ENCODE results near the gene ABHD12. TPM values are rescaled to one million over a fixed set of nuclear protein-coding genes. Genes with fewer than 3 reads are reported as not detected.
A peak's percentile ranks its signal among the peaks of the same experiment; 100 is the strongest.

Gene ABHD12
- total and polyA plus RNA-seq, 8 donors: 39.7 to 57.8 (median 47.4) TPM

DNA sequence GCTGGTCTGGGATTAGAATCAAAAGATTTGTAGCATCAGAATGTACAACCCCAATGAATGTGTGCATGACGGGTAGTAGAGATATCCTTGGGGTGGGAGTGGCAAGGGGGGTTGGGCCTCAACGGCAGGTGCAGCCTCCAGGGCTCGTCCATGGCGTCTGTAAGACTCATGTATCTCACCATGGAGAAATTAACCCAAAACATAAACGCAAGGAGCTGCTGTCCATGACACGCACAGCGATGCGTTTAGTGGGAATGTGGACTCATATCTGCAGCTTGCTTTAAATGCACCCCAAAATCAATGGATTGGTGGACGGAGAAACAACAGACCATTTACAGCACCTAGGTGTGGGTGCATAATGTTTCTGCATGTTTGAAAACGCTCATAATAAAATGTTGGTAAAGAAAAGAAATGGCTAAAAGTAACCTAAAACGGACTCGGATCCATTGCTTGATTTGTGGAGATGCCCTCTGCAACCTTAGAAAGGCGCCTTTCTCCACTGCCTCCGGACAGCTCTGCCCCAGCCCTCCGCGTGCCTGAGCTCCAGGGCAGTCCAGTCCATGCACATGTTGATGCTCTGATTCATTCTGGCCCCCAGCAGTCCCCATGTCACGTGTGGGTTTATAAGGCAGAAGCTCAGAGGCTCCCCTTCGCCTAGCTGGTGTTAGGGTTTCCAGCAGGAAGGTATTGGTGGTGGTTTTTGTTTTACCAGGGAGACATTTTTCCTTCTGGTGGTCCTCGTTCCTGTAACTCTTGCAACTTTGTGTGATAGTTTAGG lies 118.2 kb downstream of the ABHD12 start:
- Histone ChIP-seq H3K4me1 (no peaks in the 10 kb centered on the region), H3K36me3 (peaks cover 0 to 84% of the 10 kb centered on the region in 2 donors), H3K4me3 (no peak overlapping the region), H3K9me3 (no peaks in the 10 kb centered on the region), H3K27ac (no peak overlapping the region), H3K27me3 (no peaks in the 10 kb centered on the region)
- TF ChIP-seq CTCF (IDR thresholded peaks at IDR 0.05): no peak
- intact Hi-C loops (cut with DNase I): no loop called here
- DNase-seq (peak in 1 of 4 donors; percentile 10), ATAC-seq (no peak)

DNA sequence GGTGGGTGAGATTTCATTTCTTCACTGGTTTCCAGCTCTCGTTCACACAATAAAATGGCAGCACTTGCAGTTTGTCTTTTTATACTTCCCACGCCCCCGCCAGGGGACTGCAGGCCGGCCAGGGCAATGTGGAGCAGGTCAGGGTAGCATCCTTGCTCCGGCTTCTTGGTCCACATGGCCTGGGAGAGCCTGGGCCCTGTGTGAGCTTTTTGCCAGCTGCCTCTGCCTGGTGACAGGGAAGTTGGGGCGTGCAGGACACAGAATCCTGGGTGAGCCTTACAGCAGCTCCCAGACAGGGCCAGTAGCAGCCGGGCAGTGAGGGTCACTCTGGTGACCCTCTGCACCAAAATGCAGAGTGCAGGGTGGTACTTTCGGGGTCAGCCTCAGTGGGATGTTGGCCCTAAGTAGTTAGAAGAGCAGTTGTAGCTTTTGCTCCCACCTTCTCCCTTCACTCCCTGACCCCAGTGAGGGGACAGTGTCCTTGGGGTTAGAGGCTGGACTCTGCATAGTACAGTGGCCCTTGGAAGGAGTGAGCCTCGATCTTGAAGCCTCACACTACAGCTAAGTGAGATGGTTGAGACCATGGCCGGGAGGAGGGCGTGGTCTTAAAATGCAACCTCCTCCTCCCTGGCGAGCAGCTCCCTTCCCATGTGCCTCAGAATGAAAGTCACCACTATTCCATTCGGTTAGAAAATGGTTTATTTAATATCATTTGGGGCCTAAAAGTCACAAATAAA lies 119.0 kb downstream of the ABHD12 start:
- Histone ChIP-seq H3K36me3 (peaks cover 0 to 76% of the 10 kb centered on the region in 2 donors), H3K9me3 (no peaks in the 10 kb centered on the region), H3K4me3 (no peak overlapping the region), H3K27me3 (no peaks in the 10 kb centered on the region), H3K27ac (no peak overlapping the region), H3K4me1 (no peaks in the 10 kb centered on the region)
- intact Hi-C loops (cut with DNase I): no loop called here
- peak in 1 of 4 donors; percentile 16 for DNase-seq
- no peak for ATAC-seq
- no peak for TF ChIP-seq CTCF (IDR thresholded peaks at IDR 0.05)

- intact Hi-C loops (cut with DNase I): no loop called here
Measured at GRCh38 chr20:25270829-25271251, 119.8 kb downstream of the ABHD12 start.

GRCh38 chr20:25269833-25270170 lies 120.8 kb downstream of the ABHD12 start:
- Histone ChIP-seq H3K36me3 (peaks cover 0 to 58% of the 10 kb centered on the region in 2 donors), H3K4me3 (no peak overlapping the region), H3K27ac (no peak overlapping the region), H3K27me3 (no peaks in the 10 kb centered on the region), H3K4me1 (no peaks in the 10 kb centered on the region), H3K9me3 (no peaks in the 10 kb centered on the region)
- DNase-seq: peak in 1 of 4 donors; percentile 20
- intact Hi-C loops (cut with DNase I): no loop called here
- TF ChIP-seq CTCF (IDR thresholded peaks at IDR 0.05): no peak
- ATAC-seq: no peak

More at GRCh38 chr20:25270829-25271251, 119.8 kb downstream of the ABHD12 start:
- H3K36me3 ChIP-seq: peaks cover 0 to 68% of the 10 kb centered on the region in 2 donors
- H3K27me3 ChIP-seq: no peaks in the 10 kb centered on the region
- no peak overlapping the region for H3K4me3 ChIP-seq
- ATAC-seq (no peak), DNase-seq (peak in 1 of 4 donors; percentile 24)
- no peak overlapping the region for H3K27ac ChIP-seq
- no peaks in the 10 kb centered on the region for H3K4me1 ChIP-seq
- TF ChIP-seq CTCF (IDR thresholded peaks at IDR 0.05): no peak
- H3K9me3 ChIP-seq: no peaks in the 10 kb centered on the region

Measured in left lung (tissue), 10 donors.